B cell (primary cell): ENCODE data around the gene RERE.

Experiments
- CTCF ChIP-seq: fragments of 200-600 bp; IDR thresholded peaks from one replicate; pipeline ENCODE4 v1.8.0; 2022; ENCODE audit warnings: antibody characterized with exemption, mild to moderate bottlenecking
- EZH2 ChIP-seq: IDR thresholded peaks from 2 replicates; pipeline ENCODE4 v1.6.1; 2012; ENCODE audit warnings: borderline replicate concordance, low read depth, mild to moderate bottlenecking, moderate library complexity, low read length; ENCODE audit not compliant: insufficient read depth, poor library complexity, severe bottlenecking

GRCh38 chr1:8714173-8714572, 103.3 kb downstream of the RERE start:
- TF ChIP-seq CTCF (no peak), EZH2 (no peak)
